Lung (tissue), 12 donors: Measurements from ENCODE around the gene ABLIM2. TPM values are rescaled to one million over a fixed set of nuclear protein-coding genes. Genes with fewer than 3 reads are reported as not detected.

Experiments
- ATAC-seq: fragments of 200-7000 bp; cut with Tn5 transposase; one replicate; pipeline ENCODE4 v1.9.1; 2020; ENCODE audit warnings: moderate number of reproducible peaks; ENCODE audit not compliant: insufficient read depth, low FRiP score
- DNase-seq, 3 donors: peaks; one replicate each; pipeline ENCODE4 v3.0.0-alpha.2; 2013 to 2017
- H3K27ac ChIP-seq, 2 donors: one replicate each; pipeline ENCODE4 v1.5.1; 2013; ENCODE audit warnings: mild to moderate bottlenecking in 2 of 2, moderate library complexity in 2 of 2, control low read depth in 1 of 2, inconsistent platforms in 1 of 2, low read depth in 1 of 2, low read length in 1 of 2
- H3K27me3 ChIP-seq, 3 donors: one replicate each; pipeline ENCODE4 v1.5.1; 2013; ENCODE audit warnings: low read length in 2 of 3; ENCODE audit not compliant: control insufficient read depth in 3 of 3, insufficient read depth in 3 of 3
- H3K36me3 ChIP-seq, 4 donors: one replicate each; pipeline ENCODE4 v1.5.1; 2013; ENCODE audit warnings: low read length in 4 of 4, mild to moderate bottlenecking in 1 of 4, moderate library complexity in 1 of 4; ENCODE audit not compliant: control insufficient read depth in 4 of 4, insufficient read depth in 4 of 4
- H3K4me1 ChIP-seq, 5 donors: one replicate each; pipeline ENCODE4 v1.5.1; 2013; ENCODE audit warnings: low read length in 5 of 5, mild to moderate bottlenecking in 2 of 5, moderate library complexity in 1 of 5; ENCODE audit not compliant: control insufficient read depth in 5 of 5, insufficient read depth in 5 of 5
- H3K4me3 ChIP-seq: one replicate; pipeline ENCODE4 v1.5.1; 2013; ENCODE audit warnings: mild to moderate bottlenecking, control low read depth, moderate library complexity
- H3K9ac ChIP-seq, 2 donors: one replicate each; pipeline ENCODE4 v1.5.1; 2013; ENCODE audit warnings: low read length in 2 of 2, control low read depth in 1 of 2; ENCODE audit not compliant: insufficient read depth in 1 of 2
- H3K9me3 ChIP-seq, 4 donors: one replicate each; pipeline ENCODE4 v1.5.1; 2013; ENCODE audit warnings: low read length in 3 of 4, mild to moderate bottlenecking in 1 of 4, moderate library complexity in 1 of 4; ENCODE audit not compliant: control insufficient read depth in 4 of 4, insufficient read depth in 3 of 4
- WGBS, 2 donors: extraction: QIAGEN DNeasy Blood & Tissue Kit; methylation state at CpG; one replicate each; pipeline ENCODE4 v1.1.7; 2013; 5-methylcytosine and 5-hydroxymethylcytosine counted together
- polyA plus RNA-seq, 2 donors: library from polyadenylated mRNA; stranded (reverse); fragments of 200-250 nt; gene quantifications; one replicate each; pipeline ENCODE4 v1.2.1, GENCODE V29; 2013
- total RNA-seq, 2 donors: library from RNA; depleted of rRNA in 1 of 2; stranded (reverse); fragments of >200 nt in 1 of 2; gene quantifications; one replicate each; pipeline ENCODE4 v1.2.1, GENCODE V29; 2014 to 2021
- TF ChIP-seq, protein P1 (sequence below): IDR thresholded peaks from 2 replicates; pipeline ENCODE4 v1.5.1; 2012; ENCODE audit warnings: mild to moderate bottlenecking; ENCODE audit errors: control extremely low read depth, extremely low read depth
- donor health status: control.
- donor health status: control.
- donor health status: Bipolar disorder and iron deficiency.
- donor health status: healthy.
- donor health status: DM: yes; HTN: yes; CAD: no.

Gene ABLIM2
- total and polyA plus RNA-seq, 4 donors = 1.7 to 10.9 (median 5.2) TPM

- Histone ChIP-seq H3K27me3 (no peaks in the 10 kb centered on the region), H3K4me1 (peaks cover 0 to 37% (median 17%) of the 10 kb centered on the region in 5 donors), H3K9me3 (no peaks in the 10 kb centered on the region), H3K9ac (no peak overlapping the region), H3K36me3 (no peaks in the 10 kb centered on the region), H3K4me3 (no peak overlapping the region), H3K27ac (peak overlapping the region; percentile 45 to 85)
- ATAC-seq (peak; percentile 54), DNase-seq (peak; percentile 43 to 64 (median 50))
- TF ChIP-seq, protein P1, sequence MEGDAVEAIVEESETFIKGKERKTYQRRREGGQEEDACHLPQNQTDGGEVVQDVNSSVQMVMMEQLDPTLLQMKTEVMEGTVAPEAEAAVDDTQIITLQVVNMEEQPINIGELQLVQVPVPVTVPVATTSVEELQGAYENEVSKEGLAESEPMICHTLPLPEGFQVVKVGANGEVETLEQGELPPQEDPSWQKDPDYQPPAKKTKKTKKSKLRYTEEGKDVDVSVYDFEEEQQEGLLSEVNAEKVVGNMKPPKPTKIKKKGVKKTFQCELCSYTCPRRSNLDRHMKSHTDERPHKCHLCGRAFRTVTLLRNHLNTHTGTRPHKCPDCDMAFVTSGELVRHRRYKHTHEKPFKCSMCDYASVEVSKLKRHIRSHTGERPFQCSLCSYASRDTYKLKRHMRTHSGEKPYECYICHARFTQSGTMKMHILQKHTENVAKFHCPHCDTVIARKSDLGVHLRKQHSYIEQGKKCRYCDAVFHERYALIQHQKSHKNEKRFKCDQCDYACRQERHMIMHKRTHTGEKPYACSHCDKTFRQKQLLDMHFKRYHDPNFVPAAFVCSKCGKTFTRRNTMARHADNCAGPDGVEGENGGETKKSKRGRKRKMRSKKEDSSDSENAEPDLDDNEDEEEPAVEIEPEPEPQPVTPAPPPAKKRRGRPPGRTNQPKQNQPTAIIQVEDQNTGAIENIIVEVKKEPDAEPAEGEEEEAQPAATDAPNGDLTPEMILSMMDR = no peak
- WGBS, 2 donors = 18 to 29% methylated on average over 23 of the region's 23 CpGs
These were observed 32.6 kb upstream of the ABLIM2 start for GRCh38 chr4:8191136-8191747.

DNA sequence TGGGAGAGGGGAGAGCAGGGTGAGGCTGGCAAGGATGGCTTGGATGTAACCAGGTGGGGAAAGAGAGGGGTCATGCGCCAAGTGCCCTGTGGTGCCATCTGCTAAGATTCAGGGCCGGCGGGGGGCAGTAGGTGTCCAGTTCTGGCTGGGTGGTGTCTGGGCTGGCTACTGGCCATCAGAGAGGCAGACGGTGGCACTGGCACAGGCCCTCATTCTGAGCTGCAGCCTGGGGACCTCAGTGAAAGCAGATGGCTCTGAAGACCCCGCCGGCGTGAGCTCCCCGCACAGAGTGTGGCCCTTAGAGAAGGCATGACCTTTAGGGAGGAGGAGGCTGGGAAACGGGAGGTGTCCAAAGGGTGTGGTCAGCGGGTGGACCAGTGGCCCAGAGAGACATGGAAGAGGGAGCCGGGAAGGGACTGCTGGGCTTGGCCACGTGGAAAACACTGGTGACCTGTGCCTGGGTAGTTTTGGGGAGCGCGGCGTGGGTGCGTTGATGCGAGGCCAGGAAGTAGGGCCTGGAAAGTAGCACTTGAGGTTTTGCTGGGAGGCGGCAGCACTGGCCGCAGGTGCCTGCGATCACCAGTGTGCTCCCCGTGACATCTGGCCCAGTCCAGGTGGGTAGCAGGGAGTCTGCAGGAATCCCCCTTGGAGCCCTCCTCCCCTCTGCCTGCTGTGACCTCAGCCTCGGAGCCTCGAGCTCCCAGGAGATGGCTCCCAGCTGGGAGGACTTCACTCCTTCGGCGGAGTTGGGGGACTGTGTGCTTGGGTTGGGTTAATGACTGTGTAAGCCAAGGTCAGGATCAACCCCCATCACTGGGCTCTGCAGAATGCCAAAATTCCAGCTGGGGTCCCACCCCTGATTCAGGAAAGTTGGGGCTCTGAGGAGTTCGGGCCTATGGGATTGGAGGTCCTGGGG, 31.2 kb upstream of the ABLIM2 start:
- H3K9me3 ChIP-seq = no peaks in the 10 kb centered on the region
- H3K36me3 ChIP-seq = no peaks in the 10 kb centered on the region
- TF ChIP-seq, protein P1 = no peak
- H3K9ac ChIP-seq = peak overlapping the region in 1 of 2 donors; percentile 25
- WGBS, 2 donors = 90 to 95% methylated on average over 26 of the region's 26 CpGs
- peak overlapping the region; percentile 46 to 55 for H3K27ac ChIP-seq
- no peak for ATAC-seq
- H3K4me1 ChIP-seq = peaks cover 0 to 30% (median 17%) of the 10 kb centered on the region in 5 donors
- DNase-seq = no peak
- H3K4me3 ChIP-seq = no peak overlapping the region
- no peaks in the 10 kb centered on the region for H3K27me3 ChIP-seq

DNA sequence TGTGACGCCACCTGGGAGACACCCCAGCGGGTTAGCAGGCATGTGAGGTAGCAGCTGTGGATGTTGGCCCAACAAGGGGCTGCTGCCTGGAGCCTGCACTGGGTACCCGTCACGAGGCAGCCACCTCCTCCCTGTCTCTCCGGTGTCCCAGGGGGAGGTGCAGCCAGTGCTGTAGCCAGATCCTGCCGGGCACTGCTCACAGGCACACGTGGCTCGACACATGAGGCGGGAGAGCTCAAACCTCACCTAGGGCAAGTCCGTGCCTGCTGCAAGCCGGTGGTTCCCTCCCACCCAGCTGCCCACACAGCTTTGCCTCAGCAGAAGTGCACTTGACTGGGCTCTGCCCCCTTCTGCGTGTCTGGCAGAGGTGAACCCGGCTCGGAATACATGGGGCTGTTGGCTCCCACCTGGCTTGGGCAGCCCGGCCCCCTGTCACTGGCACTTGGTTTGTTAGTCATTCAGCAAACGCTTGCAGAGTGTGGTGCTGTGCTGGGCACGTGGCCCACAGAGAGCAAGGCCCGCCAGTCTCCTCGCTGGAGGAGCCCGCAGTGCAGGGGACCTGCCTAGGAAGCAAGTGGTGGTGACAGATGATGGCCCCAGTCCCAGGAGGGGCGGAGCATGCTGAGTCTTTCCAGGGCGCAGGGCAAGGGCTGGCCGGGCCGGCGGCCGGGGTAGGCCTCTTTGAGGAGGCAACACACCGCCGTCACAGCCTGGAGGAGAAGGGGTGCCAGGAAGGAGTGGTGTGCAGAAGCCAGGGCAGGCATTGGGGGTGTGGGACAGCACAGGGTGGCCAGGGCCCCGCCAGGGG, 30.3 kb upstream of the ABLIM2 start:
- no peaks in the 10 kb centered on the region for H3K36me3 ChIP-seq
- 44 to 66% methylated on average over 29 of the region's 29 CpGs for WGBS, 2 donors
- no peaks in the 10 kb centered on the region for H3K9me3 ChIP-seq
- peaks cover 0 to 29% (median 17%) of the 10 kb centered on the region in 5 donors for H3K4me1 ChIP-seq
- DNase-seq (peak; percentile 76 to 88 (median 83)), ATAC-seq (peak; percentile 44)
- no peaks in the 10 kb centered on the region for H3K27me3 ChIP-seq
- TF ChIP-seq, protein P1 = no peak
- no peak overlapping the region for H3K4me3 ChIP-seq
- H3K9ac ChIP-seq = peak overlapping the region in 1 of 2 donors; percentile 25
- H3K27ac ChIP-seq = peak overlapping the region; percentile 46 to 55
